ENCODE results near the gene JAKMIP1.

DNA sequence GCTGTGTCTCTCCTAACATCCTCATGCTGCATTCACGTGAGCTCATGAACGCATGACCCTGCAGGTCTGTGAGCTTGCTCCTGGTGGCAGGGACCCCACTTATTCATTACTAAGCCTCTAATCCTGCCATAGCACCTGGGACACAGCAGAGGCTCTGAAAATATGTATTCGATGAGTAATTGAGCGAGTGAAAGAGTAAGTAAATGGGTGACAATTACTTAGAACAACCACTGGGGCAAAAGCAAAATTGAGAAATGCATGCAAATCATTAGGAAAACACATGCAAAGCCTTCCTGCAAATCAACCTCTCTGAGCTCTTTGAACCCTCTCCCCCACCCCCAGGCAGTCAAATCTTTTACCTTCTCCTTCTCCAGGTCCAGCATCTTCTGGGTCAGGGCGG is 158.5 kb downstream of the JAKMIP1 start:
- TF ChIP-seq POLR2AphosphoS5 (IDR thresholded peaks at IDR 0.05; ENCODE audit: low read depth, low read length) (no peak), TAF1 (IDR thresholded peaks at IDR 0.05; ENCODE audit: low read depth, low read length) (no peak), SPI1 (IDR thresholded peaks at IDR 0.05; ENCODE audit: low read depth, low read length) (no peak), POLR2A (IDR thresholded peaks at IDR 0.05; ENCODE audit: low read depth, low read length) (no peak)
